Measurements from ENCODE around the gene SOS1. TPM values are rescaled to one million over a fixed set of nuclear protein-coding genes. Genes with fewer than 3 reads are reported as not detected.

SOS1 gene
- total RNA-seq, 1 donor from 2014 or later, result 20.6 TPM

DNA sequence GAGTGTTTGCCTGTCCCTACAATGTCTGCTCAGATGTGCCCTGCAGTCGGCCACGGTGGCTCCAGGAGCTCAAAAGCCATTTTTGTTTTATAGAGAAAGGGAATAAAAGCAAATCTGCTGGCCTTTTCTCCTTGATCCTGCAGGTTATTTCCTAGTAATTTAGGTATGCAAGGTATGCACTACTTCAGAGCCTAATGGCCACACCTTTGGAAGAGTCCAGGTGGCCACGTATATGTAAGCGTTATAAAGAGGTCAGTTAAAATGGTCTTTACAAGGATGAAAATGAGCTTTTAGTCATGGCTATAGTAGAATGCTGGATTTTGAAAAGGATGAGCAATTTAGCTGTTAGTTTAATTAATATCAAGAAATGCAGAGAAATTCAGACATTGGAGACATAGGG lies 149.5 kb downstream of the SOS1 start:
- intact Hi-C loops (cut with micrococcal nuclease), result no loop called here
- H3K27me3 ChIP-seq (ENCODE audit: low read depth), result no peaks in the 10 kb centered on the region
- no peak overlapping the region for H3K27ac ChIP-seq (replicated peaks)
- H3K36me3 ChIP-seq, result no peaks in the 10 kb centered on the region
- TF ChIP-seq, protein P1, sequence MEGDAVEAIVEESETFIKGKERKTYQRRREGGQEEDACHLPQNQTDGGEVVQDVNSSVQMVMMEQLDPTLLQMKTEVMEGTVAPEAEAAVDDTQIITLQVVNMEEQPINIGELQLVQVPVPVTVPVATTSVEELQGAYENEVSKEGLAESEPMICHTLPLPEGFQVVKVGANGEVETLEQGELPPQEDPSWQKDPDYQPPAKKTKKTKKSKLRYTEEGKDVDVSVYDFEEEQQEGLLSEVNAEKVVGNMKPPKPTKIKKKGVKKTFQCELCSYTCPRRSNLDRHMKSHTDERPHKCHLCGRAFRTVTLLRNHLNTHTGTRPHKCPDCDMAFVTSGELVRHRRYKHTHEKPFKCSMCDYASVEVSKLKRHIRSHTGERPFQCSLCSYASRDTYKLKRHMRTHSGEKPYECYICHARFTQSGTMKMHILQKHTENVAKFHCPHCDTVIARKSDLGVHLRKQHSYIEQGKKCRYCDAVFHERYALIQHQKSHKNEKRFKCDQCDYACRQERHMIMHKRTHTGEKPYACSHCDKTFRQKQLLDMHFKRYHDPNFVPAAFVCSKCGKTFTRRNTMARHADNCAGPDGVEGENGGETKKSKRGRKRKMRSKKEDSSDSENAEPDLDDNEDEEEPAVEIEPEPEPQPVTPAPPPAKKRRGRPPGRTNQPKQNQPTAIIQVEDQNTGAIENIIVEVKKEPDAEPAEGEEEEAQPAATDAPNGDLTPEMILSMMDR (IDR thresholded peaks at IDR 0.05; ENCODE audit: borderline replicate concordance), result no peak
- peaks cover 9% of the 10 kb centered on the region for H3K4me1 ChIP-seq
- H3K9me3 ChIP-seq (replicated peaks), result no peaks in the 10 kb centered on the region
- H3K4me3 ChIP-seq, result no peak overlapping the region
- no peak for DNase-seq

DNA sequence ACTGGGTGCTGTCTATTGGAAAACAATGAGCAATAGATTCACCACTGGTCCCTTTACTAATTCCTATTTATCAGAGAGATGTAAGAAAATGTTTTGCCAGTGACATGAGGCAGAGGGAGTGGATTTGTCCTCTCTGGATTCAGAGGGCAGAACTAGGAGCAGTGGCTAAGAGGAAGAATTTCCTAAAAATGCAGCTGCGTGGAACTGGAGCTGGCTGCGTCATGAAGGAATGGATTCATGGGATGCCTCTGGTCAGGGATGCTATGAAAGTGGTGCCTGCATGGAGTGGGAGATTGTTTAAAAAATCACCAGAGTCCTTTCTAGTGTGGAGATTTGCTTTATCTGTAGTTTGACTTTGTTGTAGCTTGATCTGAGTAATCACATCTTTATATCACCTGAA lies 152.8 kb downstream of the SOS1 start:
- TF ChIP-seq, protein P1 (IDR thresholded peaks at IDR 0.05; ENCODE audit: borderline replicate concordance), result no peak

DNA sequence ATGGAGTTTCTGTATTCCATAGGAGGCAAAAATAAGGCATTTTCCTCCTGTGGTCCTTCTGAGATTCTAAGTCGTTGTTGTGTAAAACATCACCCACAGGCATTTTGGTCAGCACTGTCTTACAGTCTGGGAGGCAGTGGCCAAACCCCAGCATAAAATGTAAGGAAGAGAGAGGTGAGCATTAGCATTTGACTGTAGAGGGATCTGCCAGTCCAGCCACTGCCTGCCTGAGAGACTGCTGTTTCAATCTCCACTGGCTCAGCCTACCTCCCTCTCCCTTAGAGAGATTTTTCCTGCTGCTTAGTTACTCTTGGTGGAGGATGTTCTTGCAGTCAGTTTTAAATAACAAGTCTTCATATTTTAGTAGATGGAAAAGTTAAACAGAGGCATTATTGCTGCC lies 154.2 kb downstream of the SOS1 start:
- TF ChIP-seq, protein P1 (IDR thresholded peaks at IDR 0.05; ENCODE audit: borderline replicate concordance), result no peak
- Histone ChIP-seq H3K27me3 (ENCODE audit: low read depth) (no peaks in the 10 kb centered on the region), H3K36me3 (no peaks in the 10 kb centered on the region), H3K9me3 (replicated peaks) (no peaks in the 10 kb centered on the region), H3K4me3 (no peak overlapping the region), H3K27ac (replicated peaks) (no peak overlapping the region), H3K4me1 (no peaks in the 10 kb centered on the region)
- DNase-seq, result no peak
- intact Hi-C loops (cut with micrococcal nuclease), result no loop called here

More for the DNA sequence above, 152.8 kb downstream of the SOS1 start:
- no peak overlapping the region for H3K27ac ChIP-seq (replicated peaks)
- no peak for DNase-seq
- intact Hi-C loops (cut with micrococcal nuclease), result no loop called here
- peaks cover 1% of the 10 kb centered on the region for H3K4me1 ChIP-seq
- no peaks in the 10 kb centered on the region for H3K9me3 ChIP-seq (replicated peaks)
- H3K36me3 ChIP-seq, result no peaks in the 10 kb centered on the region
- H3K27me3 ChIP-seq (ENCODE audit: low read depth), result no peaks in the 10 kb centered on the region
- no peak overlapping the region for H3K4me3 ChIP-seq

DNA sequence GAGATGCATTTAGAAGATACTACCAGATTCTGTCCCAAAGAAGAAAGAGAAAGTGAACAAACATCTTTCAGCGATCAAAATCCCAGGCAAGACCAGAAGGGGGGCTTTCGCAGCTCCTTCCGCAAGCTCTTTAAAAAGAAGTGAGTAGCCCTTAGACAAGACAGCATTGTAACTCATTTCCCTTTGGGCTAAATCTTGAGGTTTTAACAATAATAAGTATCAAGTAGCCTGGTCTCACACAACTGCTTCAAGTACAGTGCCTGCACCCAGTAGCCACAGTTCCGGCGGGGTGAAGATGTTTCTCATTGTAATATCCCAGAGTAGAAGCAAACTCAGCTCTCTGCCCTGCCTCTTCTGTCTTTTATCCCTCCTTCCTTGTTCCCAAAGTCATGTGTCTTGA lies 154.8 kb downstream of the SOS1 start:
- intact Hi-C loops (cut with micrococcal nuclease), result no loop called here
- no peaks in the 10 kb centered on the region for H3K36me3 ChIP-seq
- H3K4me3 ChIP-seq, result no peak overlapping the region
- DNase-seq, result no peak
- H3K9me3 ChIP-seq (replicated peaks), result no peaks in the 10 kb centered on the region
- no peaks in the 10 kb centered on the region for H3K27me3 ChIP-seq (ENCODE audit: low read depth)
- TF ChIP-seq, protein P1 (IDR thresholded peaks at IDR 0.05; ENCODE audit: borderline replicate concordance), result no peak
- no peak overlapping the region for H3K27ac ChIP-seq (replicated peaks)
- H3K4me1 ChIP-seq, result no peaks in the 10 kb centered on the region

DNA sequence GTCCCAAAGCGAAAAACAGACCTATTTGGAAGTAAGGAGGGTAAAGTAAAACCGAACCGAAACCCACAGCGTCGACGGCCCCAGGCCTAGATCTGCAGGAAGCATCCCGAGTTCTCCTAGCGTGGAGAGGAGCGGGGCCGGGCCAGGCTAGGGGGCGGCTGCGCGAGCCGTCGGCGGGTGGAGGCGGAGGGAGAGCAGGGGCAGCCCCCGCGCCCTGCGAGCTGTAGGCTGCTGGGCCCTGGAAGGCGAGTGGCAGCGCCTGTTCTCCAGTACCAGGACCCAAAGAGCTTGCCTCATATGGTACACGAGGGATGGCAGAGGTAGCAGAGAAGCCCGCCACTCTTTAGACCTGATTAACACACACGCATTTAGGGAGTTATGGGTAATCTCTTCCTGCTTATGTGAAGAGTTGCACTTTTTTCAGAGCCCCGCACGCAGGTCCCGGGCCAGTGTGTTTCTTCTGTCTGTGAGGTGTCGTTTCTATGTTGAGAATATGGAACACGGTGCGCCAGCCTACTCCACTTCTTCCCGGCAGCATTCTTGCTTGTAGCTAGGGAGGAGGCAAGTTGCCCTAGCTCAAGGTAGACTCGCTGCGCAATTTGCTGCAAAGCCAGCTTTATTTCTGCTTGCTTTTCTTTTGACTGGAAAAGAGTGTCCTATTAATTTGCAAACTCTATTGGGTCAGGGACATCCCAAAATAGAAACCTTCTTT lies 160.1 kb downstream of the SOS1 start:
- no peak for DNase-seq
- TF ChIP-seq, protein P1 (IDR thresholded peaks at IDR 0.05; ENCODE audit: borderline replicate concordance), result no peak
- H3K4me3 ChIP-seq, result peak overlapping the region; percentile 64
- H3K36me3 ChIP-seq, result no peaks in the 10 kb centered on the region
- no peaks in the 10 kb centered on the region for H3K27me3 ChIP-seq (ENCODE audit: low read depth)
- no peak overlapping the region for H3K27ac ChIP-seq (replicated peaks)
- peaks cover 7% of the 10 kb centered on the region for H3K4me1 ChIP-seq
- intact Hi-C loops (cut with micrococcal nuclease), result no loop called here
- no peaks in the 10 kb centered on the region for H3K9me3 ChIP-seq (replicated peaks)
